ENCODE results near the gene GCFC2. TPM values are rescaled to one million over a fixed set of nuclear protein-coding genes. Genes with fewer than 3 reads are reported as not detected.

GCFC2 gene
- total and polyA plus RNA-seq, 2 of the 13 experiments (the other 11 are each of a cell fraction or from before 2014, with no cell fraction given): 26.8 to 49.0 TPM

- no peaks in the 10 kb centered on the region for H3K36me3 ChIP-seq (replicated peaks in 1 of 2; ENCODE audit: control insufficient read depth in 1 of 2, insufficient read depth in 2 of 2, low read length in 2 of 2)
- peaks cover 37% of the 10 kb centered on the region for H3K4me1 ChIP-seq (ENCODE audit: insufficient read depth, low read length)
- intact Hi-C loops (cut with micrococcal nuclease; ENCODE audit: unreplicated experiment): no loop called here
- H3K4me2 ChIP-seq (ENCODE audit: low read depth, low read length): no peak overlapping the region
- H3K27me3 ChIP-seq (ENCODE audit: control insufficient read depth in 1 of 2, insufficient read depth in 2 of 2, low read length in 2 of 2): no peaks in the 10 kb centered on the region; a peak in 1 of 5 replicates
- in situ Hi-C loops (cut with HindIII; ENCODE audit: extremely low pct_ligation_motif_present, low pct_unique_long_range_greater_than_20kb): loop anchor here (25.0 kb wide), 1 partner anchor 552 kb away; no protein-coding TSS in a partner anchor
- FAIRE-seq: no peak
- no peak overlapping the region for H3K4me3 ChIP-seq (replicated peaks in 1 of 3; ENCODE audit: insufficient read depth in 1 of 3, low read depth in 2 of 3, low read length in 3 of 3)
- H3K9me3 ChIP-seq (ENCODE audit: low read length): no peaks in the 10 kb centered on the region
- no peak; the same call in 2 of the 3 replicates for ATAC-seq
- no peak for DNase-seq (ENCODE audit: low spot score)
- no peak overlapping the region for H2AFZ ChIP-seq (ENCODE audit: low read length)
- TF ChIP-seq ZNF331 (CRISPR knock-in tag; IDR thresholded peaks at IDR 0.05) (no peak), CEBPB (IDR thresholded peaks at IDR 0.05; ENCODE audit: borderline replicate concordance, low read depth, low read length) (0 out of 2 replicates have a peak, but pooled peaks have one; percentile 10)
- no peak overlapping the region for H3K9ac ChIP-seq (ENCODE audit: insufficient read depth, low read depth, low read length)
- no TSS peak for BruUV-seq (replicated peaks)
- no peak overlapping the region for H3K27ac ChIP-seq (ENCODE audit: extremely low read length, insufficient read depth, low read length)
- WGBS (ENCODE audit: low lambda C conversion rate): 83% methylated on average over 5 of the region's 5 CpGs
- no peaks in the 10 kb centered on the region for H4K20me1 ChIP-seq (ENCODE audit: insufficient read depth, low read length)
- POLR2A ChIA-PET: no interaction called here
- no peaks in the 10 kb centered on the region for H3K79me2 ChIP-seq (ENCODE audit: insufficient read depth, low read length)
- CTCF ChIA-PET (ENCODE audit: low intra/inter-chr PET ratio, low total read pairs): no interaction called here
Measured at GRCh38 chr2:75614162-75614651, 96.5 kb downstream of the GCFC2 start.

DNA sequence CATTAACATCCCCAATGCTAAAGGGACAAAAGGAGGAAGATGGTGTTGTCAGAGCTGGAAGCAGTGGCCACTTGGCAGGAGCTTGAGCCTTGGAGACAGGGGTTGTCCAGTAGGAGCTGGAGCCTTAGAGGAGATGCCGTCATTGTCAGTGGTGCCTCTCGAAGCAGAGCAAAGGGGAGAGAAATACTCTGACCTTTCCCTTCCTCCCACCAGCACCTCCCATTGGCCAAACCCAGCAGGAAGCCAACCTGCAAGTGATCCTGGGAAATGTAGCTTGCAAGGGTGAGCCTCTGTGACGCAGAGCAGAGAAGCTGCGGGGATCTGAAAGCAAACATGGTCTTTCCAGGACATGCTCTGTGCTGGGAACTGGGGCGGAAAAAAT, 97.9 kb downstream of the GCFC2 start:
- no peaks in the 10 kb centered on the region for H3K9me3 ChIP-seq (ENCODE audit: low read length)
- in situ Hi-C loops (cut with HindIII; ENCODE audit: extremely low pct_ligation_motif_present, low pct_unique_long_range_greater_than_20kb) (loop anchor here (25.0 kb wide), 1 partner anchor 551 kb away; no protein-coding TSS in a partner anchor), intact Hi-C loops (cut with micrococcal nuclease; ENCODE audit: unreplicated experiment) (no loop called here)
- H3K4me2 ChIP-seq (ENCODE audit: low read depth, low read length): no peak overlapping the region
- DNase-seq (ENCODE audit: low spot score) (no peak), ATAC-seq (no peak), FAIRE-seq (no peak)
- H3K79me2 ChIP-seq (ENCODE audit: insufficient read depth, low read length): no peaks in the 10 kb centered on the region
- H3K27ac ChIP-seq (ENCODE audit: extremely low read length, insufficient read depth, low read length): no peak overlapping the region
- H3K36me3 ChIP-seq (replicated peaks in 1 of 2; ENCODE audit: control insufficient read depth in 1 of 2, insufficient read depth in 2 of 2, low read length in 2 of 2): no peaks in the 10 kb centered on the region
- CTCF ChIA-PET (ENCODE audit: low intra/inter-chr PET ratio, low total read pairs): no interaction called here
- POLR2A ChIA-PET: no interaction called here
- H4K20me1 ChIP-seq (ENCODE audit: insufficient read depth, low read length): no peaks in the 10 kb centered on the region
- no peaks in the 10 kb centered on the region; a peak in 1 of 5 replicates for H3K27me3 ChIP-seq (ENCODE audit: control insufficient read depth in 1 of 2, insufficient read depth in 2 of 2, low read length in 2 of 2)
- no peak overlapping the region for H2AFZ ChIP-seq (ENCODE audit: low read length)
- 77% methylated on average over 5 of the region's 5 CpGs for WGBS (ENCODE audit: low lambda C conversion rate)
- no peak overlapping the region for H3K4me3 ChIP-seq (replicated peaks in 1 of 3; ENCODE audit: insufficient read depth in 1 of 3, low read depth in 2 of 3, low read length in 3 of 3)
- TF ChIP-seq KDM5B (CRISPR knock-in tag; IDR thresholded peaks at IDR 0.05; ENCODE audit: borderline replicate concordance): no peak
- TF ChIP-seq GABPA (IDR thresholded peaks at IDR 0.05; ENCODE audit: low read depth, low read length): no peak
- TF ChIP-seq GABPA (CRISPR knock-in tag; IDR thresholded peaks at IDR 0.05; ENCODE audit: low read depth): peak; percentile 31; the same call in 1 of the 2 replicates
- TF ChIP-seq ZNF143 (CRISPR knock-in tag; IDR thresholded peaks at IDR 0.05): peak; percentile 44
- TF ChIP-seq ZNF678 (CRISPR knock-in tag; IDR thresholded peaks at IDR 0.05): no peak
- TF ChIP-seq, protein P1, sequence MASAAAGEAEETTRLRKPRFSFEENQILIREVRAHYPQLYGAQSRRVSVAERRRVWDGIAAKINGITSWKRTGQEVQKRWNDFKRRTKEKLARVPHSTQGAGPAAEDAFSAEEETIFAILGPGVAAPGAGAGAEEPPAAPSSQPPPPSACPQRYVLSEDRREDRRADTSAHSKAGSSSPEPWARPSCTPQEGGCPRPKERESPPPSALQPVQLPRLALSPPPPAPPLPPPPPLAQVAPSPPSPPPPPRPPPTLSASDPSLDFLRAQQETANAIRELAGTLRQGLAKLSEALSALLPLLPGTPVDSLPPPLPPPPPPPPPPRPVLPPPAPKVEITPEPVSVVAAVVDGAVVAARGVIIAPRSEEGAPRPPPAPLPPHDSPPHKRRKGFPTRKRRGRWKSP (CRISPR knock-in tag; IDR thresholded peaks at IDR 0.05): no peak
- no peak for TF ChIP-seq PBX2 (CRISPR knock-in tag; IDR thresholded peaks at IDR 0.05)
- no TSS peak for BruUV-seq (replicated peaks)
- H3K4me1 ChIP-seq (ENCODE audit: insufficient read depth, low read length): peaks cover 51% of the 10 kb centered on the region
- no peak overlapping the region for H3K9ac ChIP-seq (ENCODE audit: insufficient read depth, low read depth, low read length)
